H9 (cell line): ENCODE data around the gene NFATC2IP. TPM values are rescaled to one million over a fixed set of nuclear protein-coding genes. Genes with fewer than 3 reads are reported as not detected.

Experiments
- DNase-seq: peaks from one replicate; pipeline ENCODE4 v3.0.0-alpha.2; 2017
- H2AFZ ChIP-seq: one replicate; pipeline ENCODE4 v1.6.1; 2013; ENCODE audit warnings: mild to moderate bottlenecking, low read length, control low read depth, moderate library complexity
- H2AK5ac ChIP-seq: 2 replicates; pipeline ENCODE4 v1.6.1; 2013; ENCODE audit warnings: low read length, control low read depth, mixed read lengths; ENCODE audit not compliant: insufficient read length
- H2BK120ac ChIP-seq: one replicate; pipeline ENCODE4 v1.6.1; 2013; ENCODE audit warnings: low read depth, mild to moderate bottlenecking, low read length, control low read depth, inconsistent platforms; ENCODE audit not compliant: poor library complexity, severe bottlenecking
- H2BK12ac ChIP-seq: 2 replicates; pipeline ENCODE4 v1.6.1; 2013; ENCODE audit warnings: low read length, control low read depth, mixed read lengths, low read depth; ENCODE audit not compliant: insufficient read length
- H2BK15ac ChIP-seq: 2 replicates; pipeline ENCODE4 v1.6.1; 2013; ENCODE audit warnings: low read depth, low read length, control low read depth
- H2BK20ac ChIP-seq: one replicate; pipeline ENCODE4 v1.6.1; 2013; ENCODE audit warnings: low read depth, mild to moderate bottlenecking, low read length, control low read depth, inconsistent platforms; ENCODE audit not compliant: poor library complexity, severe bottlenecking
- H2BK5ac ChIP-seq: 2 replicates; pipeline ENCODE4 v1.6.1; 2013; ENCODE audit warnings: low read length, control low read depth, mixed read lengths; ENCODE audit not compliant: insufficient read length
- H3K14ac ChIP-seq: 2 replicates; pipeline ENCODE4 v1.6.1; 2013; ENCODE audit warnings: low read length, control low read depth; ENCODE audit not compliant: insufficient read depth
- H3K18ac ChIP-seq: 2 replicates; pipeline ENCODE4 v1.6.1; 2013; ENCODE audit warnings: low read depth, mild to moderate bottlenecking, mixed read lengths, low read length, control low read depth; ENCODE audit not compliant: insufficient read length
- H3K23ac ChIP-seq: 2 replicates; pipeline ENCODE4 v1.6.1; 2013; ENCODE audit warnings: low read length, control low read depth, mixed read lengths, low read depth; ENCODE audit not compliant: insufficient read length
- H3K23me2 ChIP-seq: 2 replicates; pipeline ENCODE4 v1.6.1; 2013; ENCODE audit warnings: low read depth, mild to moderate bottlenecking, mixed read lengths, low read length, control low read depth; ENCODE audit not compliant: insufficient read length, poor library complexity, severe bottlenecking
- H3K27ac ChIP-seq: 2 replicates; pipeline ENCODE4 v1.5.1; 2013; ENCODE audit warnings: low read length, control low read depth, mixed read lengths, low read depth; ENCODE audit not compliant: insufficient read length
- H3K27me3 ChIP-seq: 2 replicates; pipeline ENCODE4 v1.6.1; 2013; ENCODE audit warnings: low read length, control low read depth, inconsistent platforms; ENCODE audit not compliant: insufficient read depth
- H3K4ac ChIP-seq: 2 replicates; pipeline ENCODE4 v1.6.1; 2013; ENCODE audit warnings: low read depth, mild to moderate bottlenecking, control low read depth, inconsistent platforms, low read length, moderate library complexity
- H3K4me1 ChIP-seq: 2 replicates; pipeline ENCODE4 v1.6.1; 2013; ENCODE audit warnings: low read length, control low read depth, inconsistent platforms; ENCODE audit not compliant: insufficient read depth
- H3K4me2 ChIP-seq: 2 replicates; pipeline ENCODE4 v1.6.1; 2013; ENCODE audit warnings: low read length, control low read depth, mixed read lengths; ENCODE audit not compliant: insufficient read length, insufficient read depth
- H3K56ac ChIP-seq: 2 replicates; pipeline ENCODE4 v1.6.1; 2013; ENCODE audit warnings: low read depth, mild to moderate bottlenecking, mixed read lengths, low read length, control low read depth; ENCODE audit not compliant: insufficient read length
- H3K79me1 ChIP-seq: 2 replicates; pipeline ENCODE4 v1.6.1; 2013; ENCODE audit warnings: low read depth, mild to moderate bottlenecking, moderate library complexity, low read length, control low read depth, inconsistent platforms; ENCODE audit not compliant: insufficient read depth, poor library complexity, severe bottlenecking
- H3K79me2 ChIP-seq: 2 replicates; pipeline ENCODE4 v1.6.1; 2013; ENCODE audit warnings: low read length, control low read depth, inconsistent platforms; ENCODE audit not compliant: insufficient read depth
- H3K9ac ChIP-seq: 2 replicates; pipeline ENCODE4 v1.6.1; 2013; ENCODE audit warnings: low read length, control low read depth, mixed read lengths; ENCODE audit not compliant: insufficient read length; ENCODE audit errors: extremely low read depth
- H3K9me3 ChIP-seq: one replicate; pipeline ENCODE4 v1.6.1; 2013; ENCODE audit warnings: low read depth, low read length, inconsistent platforms; ENCODE audit not compliant: control insufficient read depth
- H3T11ph ChIP-seq: one replicate; pipeline ENCODE4 v1.6.1; 2013; ENCODE audit warnings: mild to moderate bottlenecking, low read length, control low read depth, inconsistent platforms
- H4K20me1 ChIP-seq: one replicate; pipeline ENCODE4 v1.6.1; 2013; ENCODE audit not compliant: control insufficient read depth, insufficient read length, insufficient read depth
- H4K5ac ChIP-seq: 2 replicates; pipeline ENCODE4 v1.6.1; 2013; ENCODE audit warnings: low read depth, mild to moderate bottlenecking, mixed read lengths, low read length, control low read depth; ENCODE audit not compliant: insufficient read length
- H4K8ac ChIP-seq: replicated peaks from 2 replicates; pipeline ENCODE4 v1.6.1; 2013; ENCODE audit warnings: low read length, control low read depth, mixed read lengths, low read depth; ENCODE audit not compliant: insufficient read length
- H4K91ac ChIP-seq: 2 replicates; pipeline ENCODE4 v1.6.1; 2013; ENCODE audit warnings: low read depth, mild to moderate bottlenecking, moderate library complexity, mixed read lengths, low read length, control low read depth; ENCODE audit not compliant: insufficient read length
- H3K27ac Mint-ChIP-seq, 3 experiments: 2 replicates in 2 of 3; 3 replicates in 1 of 3; pipeline ENCODE4 v1.8.0; 2020 to 2021; ENCODE audit warnings: mixed read lengths in 3 of 3, mild to moderate bottlenecking in 1 of 3, moderate library complexity in 1 of 3
- H3K27me3 Mint-ChIP-seq: 2 replicates; pipeline ENCODE4 v1.8.0; 2021; ENCODE audit warnings: low read depth, mild to moderate bottlenecking, moderate library complexity, mixed read lengths
- H3K36me3 Mint-ChIP-seq, 3 experiments: 2 replicates in 2 of 3; 3 replicates in 1 of 3; pipeline ENCODE4 v1.8.0; 2020 to 2021; ENCODE audit warnings: low read depth in 3 of 3, mixed read lengths in 3 of 3; ENCODE audit not compliant: insufficient read depth in 1 of 3
- H3K4me1 Mint-ChIP-seq, 2 experiments: 2 replicates each; pipeline ENCODE4 v1.8.0; 2020; ENCODE audit warnings: mixed read lengths in 2 of 2
- H3K4me3 Mint-ChIP-seq, 2 experiments: 2 replicates in 1 of 2; 3 replicates in 1 of 2; pipeline ENCODE4 v1.8.0; 2020 to 2021; ENCODE audit warnings: mild to moderate bottlenecking in 2 of 2, mixed read lengths in 2 of 2, moderate library complexity in 1 of 2
- H3K9me3 Mint-ChIP-seq, 2 experiments: 2 replicates in 1 of 2; 3 replicates in 1 of 2; pipeline ENCODE4 v1.8.0; 2020; ENCODE audit warnings: mild to moderate bottlenecking in 2 of 2, mixed read lengths in 2 of 2, moderate library complexity in 1 of 2
- CTCF ChIP-seq: fragments of 200-600 bp; sonication (generic); conservative IDR thresholded peaks from 3 replicates; pipeline ENCODE4 v1.8.0; 2021; ENCODE audit warnings: antibody characterized with exemption, mild to moderate bottlenecking
- WGBS: extraction: QIAGEN DNeasy Blood & Tissue Kit; methylation state at CpG from one replicate; pipeline ENCODE4 v1.1.7; 2013; ENCODE audit warnings: missing lambda C conversion rate, low lambda C conversion rate, mixed read lengths; ENCODE audit not compliant: insufficient read length; ENCODE audit errors: extremely low coverage; 5-methylcytosine and 5-hydroxymethylcytosine counted together
- total RNA-seq: library from RNA; stranded (reverse); gene quantifications from 2 replicates; pipeline ENCODE4 v1.2.1, GENCODE V29; 2021

The NFATC2IP gene
- total RNA-seq, 1 experiment from 2014 or later: 73.8 TPM

- no peaks in the 10 kb centered on the region for H3K27me3 ChIP-seq
- H2AK5ac ChIP-seq: no peak overlapping the region
- H3K4me1 ChIP-seq: no peaks in the 10 kb centered on the region
- TF ChIP-seq CTCF: no peak
- no peak overlapping the region for H3K14ac ChIP-seq
- no peak overlapping the region for H2BK20ac ChIP-seq
- H2BK15ac ChIP-seq: no peak overlapping the region
- H3K4me2 ChIP-seq: no peak overlapping the region
- no peak overlapping the region for H3K18ac ChIP-seq
- no peak overlapping the region for H3K4me3 Mint-ChIP-seq
- no peak overlapping the region for H3T11ph ChIP-seq
- H4K5ac ChIP-seq: no peak overlapping the region
- H3K27ac Mint-ChIP-seq: no peak overlapping the region
- H3K23me2 ChIP-seq: no peaks in the 10 kb centered on the region
- no peak overlapping the region for H3K56ac ChIP-seq
- no peaks in the 10 kb centered on the region for H3K27me3 Mint-ChIP-seq
- no peaks in the 10 kb centered on the region for H3K9me3 ChIP-seq
- no peaks in the 10 kb centered on the region for H4K20me1 ChIP-seq
- H4K8ac ChIP-seq: no peak overlapping the region
- peaks cover 4 to 6% of the 10 kb centered on the region in 2 experiments; a peak in 3 of 5 replicates for H3K9me3 Mint-ChIP-seq
- no peak overlapping the region for H3K9ac ChIP-seq
- peaks cover 15 to 38% (median 35%) of the 10 kb centered on the region in 3 experiments for H3K36me3 Mint-ChIP-seq
- H3K79me1 ChIP-seq: no peaks in the 10 kb centered on the region
- no peak overlapping the region for H2BK120ac ChIP-seq
- H3K4me1 Mint-ChIP-seq: no peaks in the 10 kb centered on the region
- H3K23ac ChIP-seq: no peak overlapping the region
- no peak overlapping the region for H2AFZ ChIP-seq
- WGBS: no CpG with 5 or more reads among the region's 12 CpGs
- DNase-seq: no peak
- no peak overlapping the region for H4K91ac ChIP-seq
- no peaks in the 10 kb centered on the region for H3K79me2 ChIP-seq
- H3K27ac ChIP-seq: no peak overlapping the region
- H2BK5ac ChIP-seq: no peak overlapping the region
- no peak overlapping the region for H2BK12ac ChIP-seq
- H3K4ac ChIP-seq: no peak overlapping the region
These were observed 33.4 kb downstream of the NFATC2IP start for GRCh38 chr16:28984091-28984490.
